ENCODE data around the gene APOM.

APOM gene

GRCh38 chr6:31702819-31703716 is 47.4 kb downstream of the APOM start, which contains the start of gene ABHD16A:
TSS of gene ABHD16A (minus strand) at chr6:31703324. CDS start at chr6:31703281, 43 bp downstream.
- peak within 1 kb of the TSS; percentile 78 for H3K4me3 ChIP-seq (ENCODE audit: low read depth, low read length)
- DNase-seq (ENCODE audit: low read depth): peak; percentile 99
- no peak for TF ChIP-seq CTCF (conservative IDR thresholded peaks at IDR 0.05; ENCODE audit: low read depth, low read length)

- no peak overlapping the region for H3K4me3 ChIP-seq (ENCODE audit: low read depth, low read length)
- DNase-seq (ENCODE audit: low read depth): no peak
- TF ChIP-seq CTCF (conservative IDR thresholded peaks at IDR 0.05; ENCODE audit: low read depth, low read length): no peak
These were observed 50.2 kb downstream of the APOM start for GRCh38 chr6:31705931-31706330.

- no peak for DNase-seq (ENCODE audit: low read depth)
- no peak within 1 kb of the TSS for H3K4me3 ChIP-seq (ENCODE audit: low read depth, low read length)
- no peak for TF ChIP-seq CTCF (conservative IDR thresholded peaks at IDR 0.05; ENCODE audit: low read depth, low read length)
These were observed 50.9 kb downstream of the APOM start, which contains the start of gene LY6G6F for GRCh38 chr6:31706599-31706998. TSS of gene LY6G6F (plus strand) at chr6:31706866. CDS start at chr6:31706907, 41 bp downstream.

GRCh38 chr6:31707701-31708100 is 52.0 kb downstream of the APOM start:
- no peak for DNase-seq (ENCODE audit: low read depth)
- H3K4me3 ChIP-seq (ENCODE audit: low read depth, low read length): no peak overlapping the region
- TF ChIP-seq CTCF (conservative IDR thresholded peaks at IDR 0.05; ENCODE audit: low read depth, low read length): no peak
